A549 (cell line): ENCODE data around the gene FBXW5.

Source experiments
- CEBPB ChIP-seq, 2 experiments: fragments of >200 bp in 1 of 2; sonication (Bioruptor Twin) in 1 of 2; formaldehyde crosslinking in 1 of 2; IDR thresholded peaks; 2 replicates each; pipeline ENCODE4 v1.6.1; 2012 to 2016
- CTCF ChIP-seq: fragments of >200 bp; sonication (Bioruptor Twin); formaldehyde crosslinking; IDR thresholded peaks from 3 replicates; pipeline ENCODE4 v1.5.1; 2016
- EHMT2 ChIP-seq: fragments of 200-600 bp; sonication (generic); IDR thresholded peaks from 2 replicates; pipeline ENCODE4 v1.6.1; 2016; ENCODE audit warnings: antibody characterized with exemption, low read depth, mild to moderate bottlenecking, moderate library complexity
- ELK1 ChIP-seq: fragments of 150-350 bp; IDR thresholded peaks from 2 replicates; pipeline ENCODE4 v1.6.1; 2014; ENCODE audit warnings: low read depth, mild to moderate bottlenecking, low read length
- MAFK ChIP-seq: fragments of 450-650 bp; IDR thresholded peaks from 2 replicates; pipeline ENCODE4 v1.6.1; 2014; ENCODE audit not compliant: partially characterized antibody
- MAZ ChIP-seq: fragments of 150-350 bp; IDR thresholded peaks from 2 replicates; pipeline ENCODE4 v1.6.1; 2014; ENCODE audit warnings: antibody characterized with exemption, low read depth, low read length, borderline replicate concordance
- POLR2A ChIP-seq: IDR thresholded peaks from 2 replicates; pipeline ENCODE4 v1.6.1; 2012; ENCODE audit warnings: mild to moderate bottlenecking, low read length
- RAD21 ChIP-seq, 2 experiments: fragments of >200 bp in 1 of 2; sonication (Bioruptor Twin) in 1 of 2; formaldehyde crosslinking in 1 of 2; IDR thresholded peaks in 1 of 2; conservative IDR thresholded peaks in 1 of 2; 2 replicates in 1 of 2; 3 replicates in 1 of 2; pipeline ENCODE4 v1.6.1; 2012 to 2018; ENCODE audit warnings: inconsistent platforms in 1 of 2
- RFX5 ChIP-seq: fragments of 450-650 bp; IDR thresholded peaks from 2 replicates; pipeline ENCODE4 v1.7.1; 2014; ENCODE audit warnings: antibody characterized with exemption, mild to moderate bottlenecking, moderate library complexity
- SMC3 ChIP-seq: fragments of >200 bp; sonication (Bioruptor Twin); formaldehyde crosslinking; IDR thresholded peaks from 3 replicates; pipeline ENCODE4 v1.6.1; 2018; ENCODE audit warnings: inconsistent platforms
- TF ChIP-seq, protein P1 (sequence below): fragments of 200-600 bp; sonication (generic); IDR thresholded peaks from 2 replicates; pipeline ENCODE4 v1.6.1; 2016; ENCODE audit warnings: antibody characterized with exemption, mild to moderate bottlenecking, moderate library complexity
- TF ChIP-seq, protein P2 (sequence below): fragments of 450-650 bp; IDR thresholded peaks from 2 replicates; pipeline ENCODE4 v1.6.1; 2014; ENCODE audit warnings: antibody characterized with exemption

GRCh38 chr9:136944212-136944518, 373 bp downstream of the FBXW5 start:
- no peak for TF ChIP-seq CEBPB (IDR thresholded peaks at IDR 0.05)
- TF ChIP-seq POLR2A, result no peak
- no peak for TF ChIP-seq EHMT2
- TF ChIP-seq CTCF, result no peak
- TF ChIP-seq RAD21 (conservative IDR thresholded peaks at IDR 0.05 in 1 of 2, IDR thresholded peaks at IDR 0.05 in 1 of 2), result no peak
- no peak for TF ChIP-seq MAZ
- no peak for TF ChIP-seq RFX5
- no peak for TF ChIP-seq ELK1
- TF ChIP-seq, protein P1, sequence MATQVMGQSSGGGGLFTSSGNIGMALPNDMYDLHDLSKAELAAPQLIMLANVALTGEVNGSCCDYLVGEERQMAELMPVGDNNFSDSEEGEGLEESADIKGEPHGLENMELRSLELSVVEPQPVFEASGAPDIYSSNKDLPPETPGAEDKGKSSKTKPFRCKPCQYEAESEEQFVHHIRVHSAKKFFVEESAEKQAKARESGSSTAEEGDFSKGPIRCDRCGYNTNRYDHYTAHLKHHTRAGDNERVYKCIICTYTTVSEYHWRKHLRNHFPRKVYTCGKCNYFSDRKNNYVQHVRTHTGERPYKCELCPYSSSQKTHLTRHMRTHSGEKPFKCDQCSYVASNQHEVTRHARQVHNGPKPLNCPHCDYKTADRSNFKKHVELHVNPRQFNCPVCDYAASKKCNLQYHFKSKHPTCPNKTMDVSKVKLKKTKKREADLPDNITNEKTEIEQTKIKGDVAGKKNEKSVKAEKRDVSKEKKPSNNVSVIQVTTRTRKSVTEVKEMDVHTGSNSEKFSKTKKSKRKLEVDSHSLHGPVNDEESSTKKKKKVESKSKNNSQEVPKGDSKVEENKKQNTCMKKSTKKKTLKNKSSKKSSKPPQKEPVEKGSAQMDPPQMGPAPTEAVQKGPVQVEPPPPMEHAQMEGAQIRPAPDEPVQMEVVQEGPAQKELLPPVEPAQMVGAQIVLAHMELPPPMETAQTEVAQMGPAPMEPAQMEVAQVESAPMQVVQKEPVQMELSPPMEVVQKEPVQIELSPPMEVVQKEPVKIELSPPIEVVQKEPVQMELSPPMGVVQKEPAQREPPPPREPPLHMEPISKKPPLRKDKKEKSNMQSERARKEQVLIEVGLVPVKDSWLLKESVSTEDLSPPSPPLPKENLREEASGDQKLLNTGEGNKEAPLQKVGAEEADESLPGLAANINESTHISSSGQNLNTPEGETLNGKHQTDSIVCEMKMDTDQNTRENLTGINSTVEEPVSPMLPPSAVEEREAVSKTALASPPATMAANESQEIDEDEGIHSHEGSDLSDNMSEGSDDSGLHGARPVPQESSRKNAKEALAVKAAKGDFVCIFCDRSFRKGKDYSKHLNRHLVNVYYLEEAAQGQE, result no peak
- TF ChIP-seq SMC3, result no peak
- no peak for TF ChIP-seq MAFK
- TF ChIP-seq, protein P2, sequence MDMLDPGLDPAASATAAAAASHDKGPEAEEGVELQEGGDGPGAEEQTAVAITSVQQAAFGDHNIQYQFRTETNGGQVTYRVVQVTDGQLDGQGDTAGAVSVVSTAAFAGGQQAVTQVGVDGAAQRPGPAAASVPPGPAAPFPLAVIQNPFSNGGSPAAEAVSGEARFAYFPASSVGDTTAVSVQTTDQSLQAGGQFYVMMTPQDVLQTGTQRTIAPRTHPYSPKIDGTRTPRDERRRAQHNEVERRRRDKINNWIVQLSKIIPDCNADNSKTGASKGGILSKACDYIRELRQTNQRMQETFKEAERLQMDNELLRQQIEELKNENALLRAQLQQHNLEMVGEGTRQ, result no peak
